ENCODE measurements around the gene FYN. TPM values are rescaled to one million over a fixed set of nuclear protein-coding genes. Genes with fewer than 3 reads are reported as not detected.

Gene FYN
- total and polyA plus RNA-seq, 9 of the 15 experiments (the other 6 are each of a cell fraction or from before 2014, with no cell fraction given): 2.9 to 22.1 (median 11.4) TPM

GRCh38 chr6:111667931-111668330 lies 205.3 kb downstream of the FYN start:
- H3K4me2 ChIP-seq (ENCODE audit: insufficient read depth, low read length): no peak overlapping the region
- H2AFZ ChIP-seq (ENCODE audit: low read depth, low read length): no peak overlapping the region
- no TSS peak for BruUV-seq (replicated peaks)
- no peaks in the 10 kb centered on the region for H4K20me1 ChIP-seq (replicated peaks; ENCODE audit: control insufficient read depth, insufficient read depth, low read length)
- in situ Hi-C loops (cut with MboI): no loop called here
- H3K27ac ChIP-seq (ENCODE audit: extremely low read depth, low read depth, low read length): no peak overlapping the region
- no peaks in the 10 kb centered on the region for H3K36me3 ChIP-seq (ENCODE audit: control insufficient read depth, insufficient read depth, low read length)
- WGBS (ENCODE audit: insufficient coverage, low coverage, missing lambda C conversion rate): 26% methylated on average over 8 of the region's 8 CpGs
- H3K9me1 ChIP-seq (ENCODE audit: control insufficient read depth, insufficient read depth, low read length): no peaks in the 10 kb centered on the region
- intact Hi-C loops (cut with micrococcal nuclease): no loop called here
- FAIRE-seq (no peak), ATAC-seq (no peak), DNase-seq (ENCODE audit: extremely low read depth in 1 of 4, low spot score in 3 of 4) (no peak)
- H3K4me3 ChIP-seq: no peak overlapping the region
- H3K4me1 ChIP-seq (replicated peaks in 1 of 2; ENCODE audit: control insufficient read depth in 2 of 2, insufficient read depth in 2 of 2, low read length in 2 of 2): peaks cover 6 to 14% of the 10 kb centered on the region in 2 experiments; a peak in 4 of 5 replicates
- TF ChIP-seq ID3 (CRISPR knock-in tag; IDR thresholded peaks at IDR 0.05) (no peak), ID3 (tag; IDR thresholded peaks at IDR 0.05) (no peak), SIRT6 (IDR thresholded peaks at IDR 0.05; ENCODE audit: low read depth, low read length) (no peak), ZNF699 (CRISPR knock-in tag; IDR thresholded peaks at IDR 0.05; ENCODE audit: insufficient replicate concordance) (no peak), ZNF584 (CRISPR knock-in tag; IDR thresholded peaks at IDR 0.05; ENCODE audit: low read depth) (no peak), DIDO1 (tag; IDR thresholded peaks at IDR 0.05; ENCODE audit: low read depth) (no peak), ZNF436 (CRISPR knock-in tag; IDR thresholded peaks at IDR 0.05) (no peak), DPF2 (IDR thresholded peaks at IDR 0.05) (no peak), MYBL2 (IDR thresholded peaks at IDR 0.05; ENCODE audit: low read depth) (no peak), MYBL2 (CRISPR knock-in tag; IDR thresholded peaks at IDR 0.05; ENCODE audit: borderline replicate concordance) (no peak), KLF6 (CRISPR knock-in tag; IDR thresholded peaks at IDR 0.05; ENCODE audit: borderline replicate concordance) (no peak), ZFP30 (CRISPR knock-in tag; IDR thresholded peaks at IDR 0.05; ENCODE audit: borderline replicate concordance) (no peak)
- no peaks in the 10 kb centered on the region for H3K79me2 ChIP-seq (ENCODE audit: control insufficient read depth, insufficient read depth, low read length)
- H3K9ac ChIP-seq (ENCODE audit: insufficient read depth in 1 of 2, low read depth in 2 of 2, low read length in 2 of 2): no peak overlapping the region
- ChIA-PET POLR2A (no interaction called here), CTCF (ENCODE audit: low intra/inter-chr PET ratio) (no interaction called here)
- peaks cover 15 to 36% of the 10 kb centered on the region in 2 experiments; a peak in 4 of 5 replicates for H3K27me3 ChIP-seq (ENCODE audit: control insufficient read depth in 2 of 2, insufficient read depth in 2 of 2, low read length in 2 of 2)
- H3K9me3 ChIP-seq (replicated peaks; ENCODE audit: control insufficient read depth, insufficient read depth, low read depth, low read length): no peaks in the 10 kb centered on the region

Measured in K562 (cell line).